ENCODE measurements around the gene BCR.

DNA sequence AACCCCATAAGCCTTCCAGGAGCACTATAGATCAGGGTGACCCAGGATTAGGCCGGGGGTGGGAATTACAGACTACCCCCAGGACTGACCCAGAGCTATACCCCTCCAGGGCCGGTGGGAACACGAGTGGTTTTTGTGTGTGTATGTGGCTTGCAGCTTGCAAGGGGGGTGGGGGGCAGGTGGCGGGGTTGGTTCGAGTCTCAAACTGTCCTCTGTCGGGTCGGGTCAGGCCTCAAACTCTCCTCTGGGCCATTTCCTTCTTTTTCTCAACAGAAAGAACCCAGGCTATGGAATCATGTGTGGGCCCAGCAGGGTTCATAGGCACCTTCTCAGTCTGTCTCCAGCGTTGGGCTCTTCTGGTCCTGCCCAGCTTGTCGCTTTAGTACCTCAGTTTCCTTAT lies 58.4 kb downstream of the BCR start:
- TF ChIP-seq, protein P1, sequence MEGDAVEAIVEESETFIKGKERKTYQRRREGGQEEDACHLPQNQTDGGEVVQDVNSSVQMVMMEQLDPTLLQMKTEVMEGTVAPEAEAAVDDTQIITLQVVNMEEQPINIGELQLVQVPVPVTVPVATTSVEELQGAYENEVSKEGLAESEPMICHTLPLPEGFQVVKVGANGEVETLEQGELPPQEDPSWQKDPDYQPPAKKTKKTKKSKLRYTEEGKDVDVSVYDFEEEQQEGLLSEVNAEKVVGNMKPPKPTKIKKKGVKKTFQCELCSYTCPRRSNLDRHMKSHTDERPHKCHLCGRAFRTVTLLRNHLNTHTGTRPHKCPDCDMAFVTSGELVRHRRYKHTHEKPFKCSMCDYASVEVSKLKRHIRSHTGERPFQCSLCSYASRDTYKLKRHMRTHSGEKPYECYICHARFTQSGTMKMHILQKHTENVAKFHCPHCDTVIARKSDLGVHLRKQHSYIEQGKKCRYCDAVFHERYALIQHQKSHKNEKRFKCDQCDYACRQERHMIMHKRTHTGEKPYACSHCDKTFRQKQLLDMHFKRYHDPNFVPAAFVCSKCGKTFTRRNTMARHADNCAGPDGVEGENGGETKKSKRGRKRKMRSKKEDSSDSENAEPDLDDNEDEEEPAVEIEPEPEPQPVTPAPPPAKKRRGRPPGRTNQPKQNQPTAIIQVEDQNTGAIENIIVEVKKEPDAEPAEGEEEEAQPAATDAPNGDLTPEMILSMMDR (IDR thresholded peaks at IDR 0.05; ENCODE audit: low read depth, low read length, poor library complexity, severe bottlenecking), result no peak
- no peak for TF ChIP-seq EZH2phosphoT487 (IDR thresholded peaks at IDR 0.05; ENCODE audit: borderline replicate concordance, low read length)

Data from DOHH2 (cell line).